ENCODE results near the gene ZNF830.

Gene ZNF830

GRCh38 chr17:35006961-35007360, 45.6 kb downstream of the ZNF830 start:
- H3K27ac ChIP-seq (ENCODE audit: low read depth, low read length) = no peak overlapping the region
- no peak overlapping the region for H3K4me3 ChIP-seq (ENCODE audit: low read length)
- H3K27me3 ChIP-seq (ENCODE audit: insufficient read depth, low read length) = no peaks in the 10 kb centered on the region
- H3K9ac ChIP-seq (ENCODE audit: low read depth, low read length) = no peak overlapping the region
- H3K4me1 ChIP-seq (ENCODE audit: insufficient read depth, low read length) = no peaks in the 10 kb centered on the region
- WGBS = 95% methylated on average over 1 of the region's 1 CpG
- H3K9me3 ChIP-seq (ENCODE audit: insufficient read depth, low read depth, low read length) = no peaks in the 10 kb centered on the region
- H3K36me3 ChIP-seq (ENCODE audit: insufficient read depth, low read length) = peaks cover 70% of the 10 kb centered on the region

- no peaks in the 10 kb centered on the region for H3K27me3 ChIP-seq (ENCODE audit: insufficient read depth, low read length)
- no peak overlapping the region for H3K4me3 ChIP-seq (ENCODE audit: low read length)
- no peak overlapping the region for H3K9ac ChIP-seq (ENCODE audit: low read depth, low read length)
- H3K27ac ChIP-seq (ENCODE audit: low read depth, low read length) = no peak overlapping the region
- H3K4me1 ChIP-seq (ENCODE audit: insufficient read depth, low read length) = no peaks in the 10 kb centered on the region
- H3K36me3 ChIP-seq (ENCODE audit: insufficient read depth, low read length) = peaks cover 41% of the 10 kb centered on the region
- H3K9me3 ChIP-seq (ENCODE audit: insufficient read depth, low read depth, low read length) = no peaks in the 10 kb centered on the region
- WGBS = 93% methylated on average over 3 of the region's 3 CpGs
These were observed 48.8 kb downstream of the ZNF830 start for GRCh38 chr17:35010093-35010492.

- peaks cover 34% of the 10 kb centered on the region for H3K36me3 ChIP-seq (ENCODE audit: insufficient read depth, low read length)
- H3K9me3 ChIP-seq (ENCODE audit: insufficient read depth, low read depth, low read length) = no peaks in the 10 kb centered on the region
- H3K9ac ChIP-seq (ENCODE audit: low read depth, low read length) = no peak overlapping the region
- no peak overlapping the region for H3K4me3 ChIP-seq (ENCODE audit: low read length)
- 90% methylated on average over 5 of the region's 5 CpGs for WGBS
- no peak overlapping the region for H3K27ac ChIP-seq (ENCODE audit: low read depth, low read length)
- no peaks in the 10 kb centered on the region for H3K4me1 ChIP-seq (ENCODE audit: insufficient read depth, low read length)
- no peaks in the 10 kb centered on the region for H3K27me3 ChIP-seq (ENCODE audit: insufficient read depth, low read length)
These were observed 50.4 kb downstream of the ZNF830 start for GRCh38 chr17:35011671-35012216.
